Thyroid gland (tissue), 4 donors: ENCODE measurements around the gene PMS1. TPM values are rescaled to one million over a fixed set of nuclear protein-coding genes. Genes with fewer than 3 reads are reported as not detected.

Experiments
- DNase-seq, 2 donors: peaks; one replicate each; pipeline ENCODE4 v3.0.0-alpha.2; 2019
- H3K27ac ChIP-seq, 3 donors: fragments of 200-600 bp; sonication (generic); 1 replicate in 2 of 3; 2 replicates in 1 of 3; pipeline ENCODE4 v1.5.1; 2016 to 2019; ENCODE audit warnings: mild to moderate bottlenecking in 1 of 3, moderate library complexity in 1 of 3
- H3K27me3 ChIP-seq: fragments of 200-600 bp; sonication (generic); one replicate; pipeline ENCODE4 v1.5.1; 2019
- H3K36me3 ChIP-seq, 2 donors: fragments of 200-600 bp; sonication (generic); one replicate each; pipeline ENCODE4 v1.5.1; 2016 to 2019
- H3K4me1 ChIP-seq, 2 donors: fragments of 200-600 bp; sonication (generic); one replicate each; pipeline ENCODE4 v1.5.1; 2017 to 2019
- H3K4me3 ChIP-seq, 3 donors: fragments of 200-600 bp; sonication (generic); replicated peaks in 1 of 3; 1 replicate in 2 of 3; 2 replicates in 1 of 3; pipeline ENCODE4 v1.5.1; 2016; ENCODE audit warnings: mild to moderate bottlenecking in 1 of 3
- H3K9me3 ChIP-seq: fragments of 200-600 bp; sonication (generic); one replicate; pipeline ENCODE4 v1.5.1; 2017
- CTCF ChIP-seq, 6 experiments: fragments of 200-600 bp in 3 of 6; fragments of 450-650 bp in 3 of 6; sonication (generic) in 3 of 6; IDR thresholded peaks; one replicate each; pipeline ENCODE4 v1.5.1; 2016 to 2019; ENCODE audit warnings: antibody characterized with exemption in 6 of 6, mild to moderate bottlenecking in 2 of 6, inconsistent platforms in 1 of 6, moderate library complexity in 1 of 6
- POLR2A ChIP-seq, 2 donors: fragments of 450-650 bp; IDR thresholded peaks; one replicate each; pipeline ENCODE4 v1.6.1; 2017; ENCODE audit warnings: antibody characterized with exemption in 2 of 2, mild to moderate bottlenecking in 2 of 2, moderate library complexity in 1 of 2
- WGBS, 2 donors: methylation state at CpG; one replicate each; pipeline ENCODE4 v1.1.5; 2017; 5-methylcytosine and 5-hydroxymethylcytosine counted together
- intact Hi-C: fragments of 100-400 bp; cut with DNase I; formaldehyde crosslinking; loops from one replicate; pipeline ENCODE4 v1.15.1; 2023
- total RNA-seq, 4 donors: library from RNA; depleted of rRNA; stranded (reverse); fragments of >200 nt; gene quantifications; one replicate each; pipeline ENCODE4 v1.2.3, GENCODE V29; 2016

PMS1 gene
- total RNA-seq, 4 donors from 2014 or later: 22.7 to 34.9 (median 28.1) TPM

GRCh38 chr2:189849550-189849949 is 65.3 kb downstream of the PMS1 start:
- 87 to 92% methylated on average over 2 of the region's 2 CpGs for WGBS, 2 donors
- TF ChIP-seq CTCF (IDR thresholded peaks at IDR 0.05) (no peak), POLR2A (IDR thresholded peaks at IDR 0.05) (no peak)
- H3K4me3 ChIP-seq: no peak overlapping the region
- intact Hi-C loops: no loop called here
- no peak overlapping the region for H3K27ac ChIP-seq
- no peaks in the 10 kb centered on the region for H3K9me3 ChIP-seq
- DNase-seq: no peak
- H3K4me1 ChIP-seq: no peaks in the 10 kb centered on the region
- no peaks in the 10 kb centered on the region for H3K27me3 ChIP-seq
- peaks cover 0 to 6% of the 10 kb centered on the region in 2 donors for H3K36me3 ChIP-seq

- no peak for DNase-seq
- H3K27me3 ChIP-seq: no peaks in the 10 kb centered on the region
- WGBS, 2 donors: 61 to 65% methylated on average over 1 of the region's 1 CpG
- peaks cover 0 to 5% of the 10 kb centered on the region in 2 donors for H3K36me3 ChIP-seq
- TF ChIP-seq CTCF (IDR thresholded peaks at IDR 0.05) (no peak), POLR2A (IDR thresholded peaks at IDR 0.05) (no peak)
- intact Hi-C loops: no loop called here
- no peak overlapping the region for H3K27ac ChIP-seq
- H3K4me1 ChIP-seq: no peaks in the 10 kb centered on the region
- no peaks in the 10 kb centered on the region for H3K9me3 ChIP-seq
- no peak overlapping the region for H3K4me3 ChIP-seq
Measured at GRCh38 chr2:189851174-189851826, 67.0 kb downstream of the PMS1 start.

- Histone ChIP-seq H3K27me3 (no peaks in the 10 kb centered on the region), H3K4me1 (no peaks in the 10 kb centered on the region), H3K9me3 (no peaks in the 10 kb centered on the region), H3K27ac (no peak overlapping the region), H3K36me3 (peaks cover 0 to 5% of the 10 kb centered on the region in 2 donors), H3K4me3 (no peak overlapping the region)
- intact Hi-C loops: no loop called here
- WGBS, 2 donors: 90 to 95% methylated on average over 3 of the region's 3 CpGs
- TF ChIP-seq POLR2A (IDR thresholded peaks at IDR 0.05) (no peak), CTCF (IDR thresholded peaks at IDR 0.05) (no peak)
- DNase-seq: no peak
Measured at GRCh38 chr2:189854187-189854586, 69.9 kb downstream of the PMS1 start.

GRCh38 chr2:189854940-189855339 is 70.7 kb downstream of the PMS1 start:
- H3K4me3 ChIP-seq: no peak overlapping the region
- no peak for DNase-seq
- no peak for TF ChIP-seq POLR2A (IDR thresholded peaks at IDR 0.05)
- TF ChIP-seq CTCF (IDR thresholded peaks at IDR 0.05): no peak
- peaks cover 0 to 5% of the 10 kb centered on the region in 2 donors for H3K36me3 ChIP-seq
- H3K9me3 ChIP-seq: no peaks in the 10 kb centered on the region
- no peaks in the 10 kb centered on the region for H3K27me3 ChIP-seq
- intact Hi-C loops: no loop called here
- H3K4me1 ChIP-seq: no peaks in the 10 kb centered on the region
- H3K27ac ChIP-seq: no peak overlapping the region
- 97% methylated on average over 3 of the region's 3 CpGs for WGBS, 2 donors

GRCh38 chr2:189858291-189858690 is 74.0 kb downstream of the PMS1 start:
- H3K27me3 ChIP-seq: no peaks in the 10 kb centered on the region
- TF ChIP-seq POLR2A (IDR thresholded peaks at IDR 0.05) (no peak), CTCF (IDR thresholded peaks at IDR 0.05) (no peak)
- no peak overlapping the region for H3K27ac ChIP-seq
- H3K4me3 ChIP-seq: no peak overlapping the region
- 81 to 93% methylated on average over 1 of the region's 1 CpG for WGBS, 2 donors
- H3K36me3 ChIP-seq: peaks cover 0 to 5% of the 10 kb centered on the region in 2 donors
- H3K9me3 ChIP-seq: no peaks in the 10 kb centered on the region
- H3K4me1 ChIP-seq: no peaks in the 10 kb centered on the region
- intact Hi-C loops: no loop called here
- no peak for DNase-seq
